Choroid plexus epithelial cell (primary cell): ENCODE measurements around the gene DCN.

Experiments
- DNase-seq: peaks from one replicate; pipeline ENCODE4 v3.0.0-alpha.2; 2010; ENCODE audit warnings: low read depth
- H3K4me3 ChIP-seq: 2 replicates; pipeline ENCODE4 v1.5.1; 2011; ENCODE audit warnings: low read depth, mild to moderate bottlenecking, control low read depth, low read length, moderate library complexity
- CTCF ChIP-seq: conservative IDR thresholded peaks from 2 replicates; pipeline ENCODE4 v1.5.1; 2011; ENCODE audit warnings: low read depth, mild to moderate bottlenecking, control low read depth, inconsistent platforms, low read length, moderate library complexity

The DCN gene

DNA sequence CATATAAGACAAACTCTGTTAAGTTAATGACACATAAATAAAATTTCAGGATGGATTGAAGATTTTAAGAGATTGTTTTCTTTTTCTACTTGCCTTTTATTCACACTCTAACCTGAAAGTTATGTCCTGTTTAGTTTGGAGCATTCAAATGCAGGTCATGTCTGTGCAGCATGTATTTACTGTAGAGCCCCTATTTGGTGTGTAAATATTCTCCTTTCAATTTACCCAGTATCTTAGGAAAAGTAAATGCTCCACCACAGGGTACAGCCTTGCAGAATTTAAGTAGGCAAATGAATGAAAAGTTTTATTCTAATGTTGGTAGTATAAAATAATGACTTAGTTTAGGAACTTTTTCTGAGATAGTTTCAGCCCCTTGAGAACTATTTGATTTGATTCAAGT lies 6.2 kb upstream of the DCN start:
- no peak for TF ChIP-seq CTCF
- H3K4me3 ChIP-seq = no peak overlapping the region
- no peak for DNase-seq

DNA sequence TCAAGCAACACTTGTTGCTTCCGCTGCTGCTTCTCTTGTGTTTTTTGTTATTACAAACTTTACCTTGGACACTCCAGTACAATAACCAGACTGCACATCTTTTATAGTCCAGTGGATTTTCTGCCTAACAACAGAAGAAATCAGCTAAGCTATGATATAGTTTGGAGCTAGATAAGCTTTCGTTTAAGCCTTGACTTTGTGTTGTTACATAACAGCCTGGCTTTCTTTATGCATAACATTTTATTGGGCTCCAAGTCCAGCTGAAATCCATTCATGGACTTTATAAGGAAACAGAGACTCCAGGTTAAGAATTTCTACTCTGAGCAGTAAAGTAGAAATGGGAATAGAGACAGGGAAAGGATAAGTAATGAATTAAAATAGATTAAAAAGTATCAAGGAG lies 3.5 kb upstream of the DCN start:
- no peak for DNase-seq
- H3K4me3 ChIP-seq = no peak overlapping the region
- TF ChIP-seq CTCF = no peak

- TF ChIP-seq CTCF = no peak
- DNase-seq = no peak
- H3K4me3 ChIP-seq = no peak overlapping the region
These were observed 2.8 kb upstream of the DCN start for GRCh38 chr12:91185421-91185820.

DNA sequence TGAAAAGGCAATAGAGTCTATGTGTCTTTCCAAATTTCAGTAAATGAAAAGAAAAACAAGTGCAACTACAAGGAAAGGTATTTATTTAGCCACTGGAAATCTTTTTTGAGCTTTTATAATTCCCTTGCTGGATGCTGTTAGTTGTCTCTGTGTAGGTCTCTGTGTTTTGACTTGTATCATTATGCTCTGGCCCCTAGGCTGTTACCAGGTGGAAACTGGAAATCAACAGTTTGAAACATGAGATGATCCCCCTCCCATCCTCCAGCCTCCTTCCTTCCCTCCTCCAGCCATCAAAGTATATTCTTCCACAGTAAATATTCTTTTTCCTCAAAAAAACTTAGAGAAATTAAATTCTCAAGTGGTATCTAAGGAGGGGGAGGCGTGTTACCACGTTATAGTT lies 934 bp upstream of the DCN start:
- no peak overlapping the region for H3K4me3 ChIP-seq
- no peak for DNase-seq
- TF ChIP-seq CTCF = no peak

- DNase-seq = peak; percentile 84
- peak overlapping the region; percentile 64 for H3K4me3 ChIP-seq
- TF ChIP-seq CTCF = no peak
These were observed 1.8 kb downstream of the DCN start for GRCh38 chr12:91180582-91181395.

- DNase-seq = no peak
- H3K4me3 ChIP-seq = peak overlapping the region; percentile 64
- TF ChIP-seq CTCF = no peak
These were observed 2.6 kb downstream of the DCN start for GRCh38 chr12:91179966-91180561.

GRCh38 chr12:91179315-91179714 lies 3.3 kb downstream of the DCN start:
- TF ChIP-seq CTCF = no peak
- H3K4me3 ChIP-seq = peak overlapping the region; percentile 64
- peak; percentile 58 for DNase-seq
